Measurements from ENCODE around the gene DHRS7B.
A peak's percentile ranks its signal among the peaks of the same experiment; 100 is the strongest.

The DHRS7B gene

DNA sequence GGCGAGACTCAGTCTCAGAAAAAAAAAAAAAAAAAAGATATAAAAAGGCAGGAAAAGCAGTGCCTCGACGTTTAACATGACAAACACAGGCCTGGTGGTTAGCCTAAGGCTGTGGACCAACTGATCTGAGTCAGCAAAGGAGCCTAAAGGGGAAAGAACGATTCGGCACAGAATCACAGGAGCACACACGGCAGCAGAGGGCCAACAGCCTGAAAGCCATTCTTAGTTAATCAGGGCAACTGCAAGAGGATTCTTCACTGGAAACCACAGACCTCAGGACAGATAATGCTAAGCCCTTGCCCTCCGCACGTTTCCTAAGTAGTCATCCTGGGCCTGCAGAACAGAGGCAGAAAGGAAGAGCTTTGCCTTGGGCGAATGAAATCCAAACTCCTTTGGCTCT is 72.5 kb downstream of the DHRS7B start:
- Histone ChIP-seq H4K8ac (ENCODE audit: low read length) (no peak overlapping the region), H3K27ac (ENCODE audit: low read length, poor library complexity, severe bottlenecking) (no peak overlapping the region), H2BK120ac (ENCODE audit: low read depth, low read length) (no peak overlapping the region), H3K18ac (ENCODE audit: low read depth in 1 of 2, low read length in 2 of 2) (no peak overlapping the region), H3K4me2 (ENCODE audit: low read length, poor library complexity, severe bottlenecking) (no peak overlapping the region), H2BK5ac (ENCODE audit: low read depth, low read length, poor library complexity, severe bottlenecking) (no peak overlapping the region), H4K91ac (ENCODE audit: low read length) (no peak overlapping the region), H3K27me3 (ENCODE audit: control insufficient read depth in 1 of 2, insufficient read depth in 1 of 2, low read length in 2 of 2) (no peaks in the 10 kb centered on the region), H2BK15ac (ENCODE audit: low read depth, poor library complexity, severe bottlenecking) (no peak overlapping the region), H3K23ac (ENCODE audit: low read length in 2 of 2) (no peak overlapping the region), H3K4ac (ENCODE audit: low read depth in 1 of 2, low read length in 2 of 2) (no peak overlapping the region), H3K79me1 (replicated peaks; ENCODE audit: low read length, poor library complexity, severe bottlenecking) (peaks cover 41% of the 10 kb centered on the region), H3K9me3 (ENCODE audit: control insufficient read depth, low read length) (no peaks in the 10 kb centered on the region), H3K4me3 (ENCODE audit: insufficient read depth in 1 of 2, low read depth in 1 of 2, low read length in 2 of 2) (no peak overlapping the region), H3K9ac (ENCODE audit: low read length) (peak overlapping the region; percentile 29), H2AFZ (ENCODE audit: low read depth, low read length) (no peak overlapping the region), H3K14ac (ENCODE audit: low read length in 2 of 2) (no peak overlapping the region), H2AK5ac (ENCODE audit: low read length, severe bottlenecking) (no peak overlapping the region), H3K36me3 (ENCODE audit: control insufficient read depth in 1 of 2, insufficient read depth in 2 of 2, low read depth in 1 of 2, low read length in 2 of 2) (peaks cover 39 to 62% of the 10 kb centered on the region in 2 experiments), H2BK12ac (ENCODE audit: low read length in 2 of 2) (no peak overlapping the region), H3K4me1 (ENCODE audit: control insufficient read depth, insufficient read depth, low read depth, low read length) (peaks cover 11% of the 10 kb centered on the region)
- WGBS, result 72% methylated on average over 8 of the region's 9 CpGs
- peak; percentile 70 for DNase-seq

DNA sequence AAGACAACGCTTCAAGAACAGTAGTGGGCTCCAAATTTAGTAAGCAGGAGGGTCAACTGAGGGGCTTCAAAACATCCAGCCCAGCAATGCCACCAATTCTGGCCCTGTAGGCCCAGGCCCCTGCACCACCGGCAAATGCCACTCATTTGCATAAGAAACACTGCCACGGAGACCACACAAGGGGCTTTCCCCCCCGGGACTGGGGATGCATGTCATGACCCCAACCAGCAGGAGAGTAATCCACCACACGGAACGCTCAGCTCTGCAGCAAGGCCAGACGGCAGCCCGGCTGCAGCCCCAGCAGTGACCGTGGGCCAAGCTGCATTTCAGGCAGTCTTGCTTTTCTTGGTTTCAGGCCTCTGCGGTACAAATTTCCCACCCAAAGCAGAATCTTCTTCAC is 73.1 kb downstream of the DHRS7B start:
- H3K23ac ChIP-seq (ENCODE audit: low read length in 2 of 2), result no peak overlapping the region
- no peak overlapping the region for H3K18ac ChIP-seq (ENCODE audit: low read depth in 1 of 2, low read length in 2 of 2)
- 78% methylated on average over 10 of the region's 10 CpGs for WGBS
- peaks cover 11% of the 10 kb centered on the region for H3K4me1 ChIP-seq (ENCODE audit: control insufficient read depth, insufficient read depth, low read depth, low read length)
- no peak overlapping the region for H2BK15ac ChIP-seq (ENCODE audit: low read depth, poor library complexity, severe bottlenecking)
- H2BK120ac ChIP-seq (ENCODE audit: low read depth, low read length), result no peak overlapping the region
- no peak overlapping the region for H3K4ac ChIP-seq (ENCODE audit: low read depth in 1 of 2, low read length in 2 of 2)
- H3K36me3 ChIP-seq (ENCODE audit: control insufficient read depth in 1 of 2, insufficient read depth in 2 of 2, low read depth in 1 of 2, low read length in 2 of 2), result peaks cover 39 to 64% of the 10 kb centered on the region in 2 experiments
- no peak overlapping the region for H3K4me3 ChIP-seq (ENCODE audit: insufficient read depth in 1 of 2, low read depth in 1 of 2, low read length in 2 of 2)
- H3K4me2 ChIP-seq (ENCODE audit: low read length, poor library complexity, severe bottlenecking), result no peak overlapping the region
- H4K91ac ChIP-seq (ENCODE audit: low read length), result no peak overlapping the region
- H2BK5ac ChIP-seq (ENCODE audit: low read depth, low read length, poor library complexity, severe bottlenecking), result no peak overlapping the region
- peaks cover 36% of the 10 kb centered on the region for H3K79me1 ChIP-seq (replicated peaks; ENCODE audit: low read length, poor library complexity, severe bottlenecking)
- no peaks in the 10 kb centered on the region for H3K27me3 ChIP-seq (ENCODE audit: control insufficient read depth in 1 of 2, insufficient read depth in 1 of 2, low read length in 2 of 2)
- H4K8ac ChIP-seq (ENCODE audit: low read length), result no peak overlapping the region
- no peak overlapping the region for H2BK12ac ChIP-seq (ENCODE audit: low read length in 2 of 2)
- H3K9me3 ChIP-seq (ENCODE audit: control insufficient read depth, low read length), result no peaks in the 10 kb centered on the region
- H2AK5ac ChIP-seq (ENCODE audit: low read length, severe bottlenecking), result no peak overlapping the region
- peak overlapping the region; percentile 29 for H3K9ac ChIP-seq (ENCODE audit: low read length)
- DNase-seq, result no peak
- no peak overlapping the region for H3K14ac ChIP-seq (ENCODE audit: low read length in 2 of 2)
- no peak overlapping the region for H3K27ac ChIP-seq (ENCODE audit: low read length, poor library complexity, severe bottlenecking)
- H2AFZ ChIP-seq (ENCODE audit: low read depth, low read length), result no peak overlapping the region

DNA sequence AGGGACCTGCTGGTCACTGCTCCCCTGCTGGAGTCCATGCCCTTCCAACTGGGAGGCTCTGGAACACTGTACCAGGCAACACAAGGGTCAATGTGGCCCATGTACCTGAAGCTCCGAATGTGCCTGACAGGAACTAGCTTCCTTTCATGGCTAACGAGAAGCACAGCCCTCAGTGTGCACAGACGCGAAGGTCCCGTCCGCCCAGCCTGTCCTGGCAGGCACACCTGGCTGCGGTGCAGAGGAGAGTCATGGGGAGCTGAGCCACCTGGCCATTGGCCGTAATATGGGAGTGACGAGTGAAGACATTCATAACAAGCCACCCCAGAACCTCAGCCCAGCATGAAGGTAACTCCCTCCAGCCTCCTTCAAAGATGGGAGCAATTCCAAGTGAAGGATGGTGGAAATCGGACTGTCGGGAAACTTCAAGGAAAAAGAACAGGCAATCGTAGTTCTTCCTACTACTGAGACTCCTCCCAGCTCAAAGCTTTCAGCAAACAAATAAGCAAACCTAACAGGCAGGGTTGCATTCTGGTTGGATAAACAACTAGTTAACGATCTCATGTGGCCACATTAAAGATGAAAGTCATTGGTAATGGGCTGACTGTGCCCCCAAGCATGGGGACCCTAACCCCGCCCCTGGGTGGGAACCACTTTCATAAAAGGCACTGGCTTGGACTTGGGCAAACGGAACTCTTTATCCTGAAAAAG is 74.0 kb downstream of the DHRS7B start:
- peak overlapping the region; percentile 21 for H4K91ac ChIP-seq (ENCODE audit: low read length)
- H2AFZ ChIP-seq (ENCODE audit: low read depth, low read length), result no peak overlapping the region
- H3K79me1 ChIP-seq (replicated peaks; ENCODE audit: low read length, poor library complexity, severe bottlenecking), result peaks cover 35% of the 10 kb centered on the region
- H3K27ac ChIP-seq (ENCODE audit: low read length, poor library complexity, severe bottlenecking), result no peak overlapping the region
- H2BK12ac ChIP-seq (ENCODE audit: low read length in 2 of 2), result no peak overlapping the region
- DNase-seq, result no peak
- no peak overlapping the region for H2BK15ac ChIP-seq (ENCODE audit: low read depth, poor library complexity, severe bottlenecking)
- no peak overlapping the region for H3K4ac ChIP-seq (ENCODE audit: low read depth in 1 of 2, low read length in 2 of 2)
- no peak overlapping the region for H3K4me2 ChIP-seq (ENCODE audit: low read length, poor library complexity, severe bottlenecking)
- H3K18ac ChIP-seq (ENCODE audit: low read depth in 1 of 2, low read length in 2 of 2), result no peak overlapping the region
- peaks cover 13% of the 10 kb centered on the region for H3K4me1 ChIP-seq (ENCODE audit: control insufficient read depth, insufficient read depth, low read depth, low read length)
- H4K8ac ChIP-seq (ENCODE audit: low read length), result no peak overlapping the region
- H3K9ac ChIP-seq (ENCODE audit: low read length), result no peak overlapping the region
- H3K23ac ChIP-seq (ENCODE audit: low read length in 2 of 2), result no peak overlapping the region
- peaks cover 35 to 65% of the 10 kb centered on the region in 2 experiments for H3K36me3 ChIP-seq (ENCODE audit: control insufficient read depth in 1 of 2, insufficient read depth in 2 of 2, low read depth in 1 of 2, low read length in 2 of 2)
- no peaks in the 10 kb centered on the region for H3K9me3 ChIP-seq (ENCODE audit: control insufficient read depth, low read length)
- no peak overlapping the region for H2BK5ac ChIP-seq (ENCODE audit: low read depth, low read length, poor library complexity, severe bottlenecking)
- no peak overlapping the region for H3K4me3 ChIP-seq (ENCODE audit: insufficient read depth in 1 of 2, low read depth in 1 of 2, low read length in 2 of 2)
- H2BK120ac ChIP-seq (ENCODE audit: low read depth, low read length), result no peak overlapping the region
- H3K27me3 ChIP-seq (ENCODE audit: control insufficient read depth in 1 of 2, insufficient read depth in 1 of 2, low read length in 2 of 2), result no peaks in the 10 kb centered on the region
- WGBS, result 96% methylated on average over 15 of the region's 15 CpGs
- H2AK5ac ChIP-seq (ENCODE audit: low read length, severe bottlenecking), result no peak overlapping the region
- H3K14ac ChIP-seq (ENCODE audit: low read length in 2 of 2), result no peak overlapping the region

DNA sequence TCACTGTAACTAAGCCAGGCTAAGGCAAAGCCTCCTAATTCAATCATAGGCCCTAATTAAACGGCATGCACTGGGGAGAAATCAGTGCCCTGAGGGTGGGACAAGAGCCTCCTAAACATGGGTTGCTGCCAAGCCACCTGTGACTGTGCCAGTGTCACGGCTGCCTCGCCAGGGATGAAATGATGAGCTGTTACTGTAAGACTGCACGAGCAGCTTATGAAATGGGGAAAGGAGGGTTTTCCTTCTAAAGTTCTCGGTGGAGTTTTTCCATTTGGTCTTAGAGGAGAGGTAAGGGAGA is 74.5 kb downstream of the DHRS7B start:
- WGBS, result 96% methylated on average over 4 of the region's 5 CpGs

More for the DNA sequence above, 74.5 kb downstream of the DHRS7B start:
- Histone ChIP-seq H3K9me3 (ENCODE audit: control insufficient read depth, low read length) (no peaks in the 10 kb centered on the region), H3K27ac (ENCODE audit: low read length, poor library complexity, severe bottlenecking) (no peak overlapping the region), H4K91ac (ENCODE audit: low read length) (no peak overlapping the region), H3K4me1 (ENCODE audit: control insufficient read depth, insufficient read depth, low read depth, low read length) (peaks cover 16% of the 10 kb centered on the region), H3K23ac (ENCODE audit: low read length in 2 of 2) (no peak overlapping the region), H3K36me3 (ENCODE audit: control insufficient read depth in 1 of 2, insufficient read depth in 2 of 2, low read depth in 1 of 2, low read length in 2 of 2) (peaks cover 30 to 60% of the 10 kb centered on the region in 2 experiments), H2AK5ac (ENCODE audit: low read length, severe bottlenecking) (no peak overlapping the region), H2AFZ (ENCODE audit: low read depth, low read length) (no peak overlapping the region), H3K9ac (ENCODE audit: low read length) (no peak overlapping the region), H2BK120ac (ENCODE audit: low read depth, low read length) (no peak overlapping the region), H3K18ac (ENCODE audit: low read depth in 1 of 2, low read length in 2 of 2) (no peak overlapping the region), H2BK12ac (ENCODE audit: low read length in 2 of 2) (no peak overlapping the region), H2BK15ac (ENCODE audit: low read depth, poor library complexity, severe bottlenecking) (no peak overlapping the region), H3K14ac (ENCODE audit: low read length in 2 of 2) (no peak overlapping the region), H3K4me3 (ENCODE audit: insufficient read depth in 1 of 2, low read depth in 1 of 2, low read length in 2 of 2) (no peak overlapping the region), H3K79me1 (replicated peaks; ENCODE audit: low read length, poor library complexity, severe bottlenecking) (peaks cover 31% of the 10 kb centered on the region), H2BK5ac (ENCODE audit: low read depth, low read length, poor library complexity, severe bottlenecking) (no peak overlapping the region), H3K4ac (ENCODE audit: low read depth in 1 of 2, low read length in 2 of 2) (no peak overlapping the region), H4K8ac (ENCODE audit: low read length) (no peak overlapping the region), H3K27me3 (ENCODE audit: control insufficient read depth in 1 of 2, insufficient read depth in 1 of 2, low read length in 2 of 2) (no peaks in the 10 kb centered on the region), H3K4me2 (ENCODE audit: low read length, poor library complexity, severe bottlenecking) (no peak overlapping the region)
- no peak for DNase-seq

All from mesenchymal stem cell (in vitro differentiated cells and primary cell).